PC-3 (cell line): ENCODE results near the gene GRWD1.

Source experiments
- CTCF ChIP-seq: fragments of 300-600 bp; sonication (generic); conservative IDR thresholded peaks from 2 replicates; pipeline ENCODE4 v1.5.1; 2017; ENCODE audit warnings: antibody characterized with exemption, low read depth, mild to moderate bottlenecking, low read length
- EZH2 ChIP-seq: fragments of 300-600 bp; sonication (generic); IDR thresholded peaks from one replicate; pipeline ENCODE4 v1.6.1; 2017; ENCODE audit warnings: antibody characterized with exemption, mild to moderate bottlenecking, low read length; ENCODE audit not compliant: unreplicated experiment

DNA sequence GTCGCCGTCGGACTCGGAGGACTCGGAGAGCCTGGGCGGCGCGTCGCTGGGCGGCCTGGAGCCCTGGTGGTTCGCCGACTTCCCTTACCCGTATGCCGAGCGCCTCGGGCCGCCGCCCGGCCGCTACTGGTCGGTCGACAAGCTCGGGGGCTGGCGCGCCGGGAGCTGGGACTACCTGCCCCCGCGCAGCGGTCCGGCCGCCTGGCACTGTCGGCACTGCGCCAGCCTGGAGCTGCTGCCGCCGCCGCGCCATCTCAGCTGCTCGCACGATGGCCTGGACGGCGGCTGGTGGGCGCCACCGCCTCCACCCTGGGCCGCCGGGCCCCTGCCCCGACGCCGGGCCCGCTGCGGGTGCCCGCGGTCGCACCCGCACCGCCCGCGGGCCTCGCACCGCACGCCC lies 2.5 kb upstream of the GRWD1 start:
- TF ChIP-seq CTCF (no peak), EZH2 (no peak)
